A673 (cell line): ENCODE measurements around the gene GPR26. TPM values are rescaled to one million over a fixed set of nuclear protein-coding genes. Genes with fewer than 3 reads are reported as not detected.

Experiments used
- BruUV-seq: library from RNA; stranded (reverse); fragments of 400-500 nt; replicated peaks from 2 replicates; lab custom pipeline; 2021; lab: Mats Ljungman, UMichigan
- CTCF ChIA-PET: fragments of 300-600 bp; sonication (Branson Sonifier 250); formaldehyde crosslinking; loops from one replicate; lab custom pipeline; 2022; ENCODE audit warnings: antibody characterized with exemption; lab: Charles Lee
- POLR2A ChIA-PET: fragments of 300-600 bp; sonication (Branson Sonifier 250); formaldehyde crosslinking; loops from one replicate; lab custom pipeline; 2022; ENCODE audit warnings: antibody characterized with exemption; ENCODE audit not compliant: low non-redundant PET; lab: Charles Lee
- DNase-seq: peaks from one replicate; pipeline ENCODE4 v3.0.0-alpha.2; 2015; ENCODE audit warnings: low spot score
- H3K27ac ChIP-seq: fragments of 200-600 bp; sonication (generic); 2 replicates; pipeline ENCODE4 v1.5.1; 2016; ENCODE audit warnings: mixed run types, low read depth, mild to moderate bottlenecking, mixed read lengths, antibody characterized with exemption, low read length; ENCODE audit not compliant: poor library complexity, severe bottlenecking
- H3K27me3 ChIP-seq: fragments of 200-600 bp; sonication (generic); replicated peaks from 2 replicates; pipeline ENCODE4 v1.6.1; 2017; ENCODE audit warnings: mixed run types, low read depth, mild to moderate bottlenecking, mixed read lengths, antibody characterized with exemption, low read length; ENCODE audit not compliant: insufficient read depth, poor library complexity
- H3K36me3 ChIP-seq: fragments of 200-600 bp; sonication (generic); 2 replicates; pipeline ENCODE4 v1.6.1; 2016; ENCODE audit warnings: mixed run types, mild to moderate bottlenecking, mixed read lengths, antibody characterized with exemption, low read length; ENCODE audit not compliant: insufficient read depth, poor library complexity, severe bottlenecking
- H3K4me1 ChIP-seq: fragments of 200-600 bp; sonication (generic); 2 replicates; pipeline ENCODE4 v1.6.1; 2017; ENCODE audit warnings: mixed run types, mild to moderate bottlenecking, mixed read lengths, antibody characterized with exemption, low read length; ENCODE audit not compliant: insufficient read depth, poor library complexity, severe bottlenecking
- H3K4me3 ChIP-seq: fragments of 200-600 bp; sonication (generic); 2 replicates; pipeline ENCODE4 v1.5.1; 2016; ENCODE audit warnings: low read depth, mixed run types, mild to moderate bottlenecking, mixed read lengths, low read length; ENCODE audit not compliant: poor library complexity, severe bottlenecking
- H3K9me3 ChIP-seq: fragments of 200-600 bp; sonication (generic); 2 replicates; pipeline ENCODE4 v1.6.1; 2016; ENCODE audit warnings: mixed run types, low read depth, mild to moderate bottlenecking, mixed read lengths, antibody characterized with exemption, low read length; ENCODE audit not compliant: poor library complexity, severe bottlenecking
- CTCF ChIP-seq: fragments of 300-800, 200-600 bp; sonication (generic); conservative IDR thresholded peaks from 2 replicates; pipeline ENCODE4 v1.5.1; 2017; ENCODE audit warnings: low read depth, mild to moderate bottlenecking, antibody characterized with exemption, low read length, moderate library complexity, mixed read lengths
- EZH2 ChIP-seq: fragments of 200-600 bp; sonication (generic); IDR thresholded peaks from 2 replicates; pipeline ENCODE4 v1.6.1; 2017; ENCODE audit warnings: borderline replicate concordance, low read depth, mild to moderate bottlenecking, mixed read lengths, antibody characterized with exemption, low read length; ENCODE audit not compliant: poor library complexity, severe bottlenecking
- intact Hi-C: fragments of 100-400 bp; cut with micrococcal nuclease; formaldehyde crosslinking; loops from one replicate; pipeline ENCODE4 v1.10.0; 2022; ENCODE audit not compliant: unreplicated experiment
- total RNA-seq: library from RNA; stranded (reverse); gene quantifications from 2 replicates; pipeline ENCODE4 v1.2.3, GENCODE V29; 2021

The GPR26 gene
- total RNA-seq, 1 experiment from 2014 or later: not detected

GRCh38 chr10:123703195-123703790 lies 37.1 kb downstream of the GPR26 start:
- Histone ChIP-seq H3K27ac (no peak overlapping the region), H3K9me3 (no peaks in the 10 kb centered on the region), H3K36me3 (no peaks in the 10 kb centered on the region), H3K27me3 (peaks cover 34% of the 10 kb centered on the region), H3K4me1 (no peaks in the 10 kb centered on the region), H3K4me3 (no peak overlapping the region)
- BruUV-seq: no TSS peak
- no peak for DNase-seq
- intact Hi-C loops: no loop called here
- TF ChIP-seq EZH2: no peak
- TF ChIP-seq CTCF: no peak
- ChIA-PET CTCF (no interaction called here), POLR2A (no interaction called here)

GRCh38 chr10:123704076-123704475 lies 37.9 kb downstream of the GPR26 start:
- Histone ChIP-seq H3K4me3 (no peak overlapping the region), H3K27ac (no peak overlapping the region), H3K27me3 (peaks cover 36% of the 10 kb centered on the region), H3K4me1 (no peaks in the 10 kb centered on the region), H3K9me3 (no peaks in the 10 kb centered on the region), H3K36me3 (no peaks in the 10 kb centered on the region)
- no TSS peak for BruUV-seq
- intact Hi-C loops: no loop called here
- TF ChIP-seq EZH2 (no peak), CTCF (no peak)
- ChIA-PET CTCF (no interaction called here), POLR2A (no interaction called here)
- DNase-seq: no peak

- no peak overlapping the region for H3K27ac ChIP-seq
- intact Hi-C loops: no loop called here
- H3K27me3 ChIP-seq: peaks cover 40% of the 10 kb centered on the region
- ChIA-PET CTCF (no interaction called here), POLR2A (no interaction called here)
- no peak for DNase-seq
- TF ChIP-seq CTCF: no peak
- TF ChIP-seq EZH2: no peak
- H3K4me3 ChIP-seq: no peak overlapping the region
- no peaks in the 10 kb centered on the region for H3K9me3 ChIP-seq
- no peaks in the 10 kb centered on the region for H3K36me3 ChIP-seq
- H3K4me1 ChIP-seq: no peaks in the 10 kb centered on the region
- no TSS peak for BruUV-seq
These were observed 38.7 kb downstream of the GPR26 start for GRCh38 chr10:123704812-123705211.
